A549 (cell line): ENCODE data around the gene BMPER.

ENCODE experiments used
- CEBPB ChIP-seq, 2 experiments: fragments of >200 bp in 1 of 2; sonication (Bioruptor Twin) in 1 of 2; formaldehyde crosslinking in 1 of 2; IDR thresholded peaks; 2 replicates each; pipeline ENCODE4 v1.6.1; 2012 to 2016
- MAFK ChIP-seq: fragments of 450-650 bp; IDR thresholded peaks from 2 replicates; pipeline ENCODE4 v1.6.1; 2014; ENCODE audit not compliant: partially characterized antibody
- POLR2AphosphoS2 ChIP-seq: conservative IDR thresholded peaks from 2 replicates; pipeline ENCODE4 v1.6.1; 2012; ENCODE audit warnings: low read length, improper control_type of control experiment, inconsistent platforms
- RAD21 ChIP-seq, 2 experiments: fragments of >200 bp in 1 of 2; sonication (Bioruptor Twin) in 1 of 2; formaldehyde crosslinking in 1 of 2; IDR thresholded peaks in 1 of 2; conservative IDR thresholded peaks in 1 of 2; 2 replicates in 1 of 2; 3 replicates in 1 of 2; pipeline ENCODE4 v1.6.1; 2012 to 2018; ENCODE audit warnings: inconsistent platforms in 1 of 2
- TF ChIP-seq, protein P1 (sequence below): fragments of >200 bp; sonication (Bioruptor Twin); formaldehyde crosslinking; IDR thresholded peaks from 3 replicates; pipeline ENCODE4 v1.5.1; 2016
- TF ChIP-seq, protein P2 (sequence below): fragments of 200-600 bp; sonication (generic); IDR thresholded peaks from 2 replicates; pipeline ENCODE4 v1.6.1; 2016; ENCODE audit warnings: antibody characterized with exemption, mild to moderate bottlenecking, moderate library complexity

GRCh38 chr7:34108165-34108564 is 202.8 kb downstream of the BMPER start:
- TF ChIP-seq MAFK (no peak), CEBPB (IDR thresholded peaks at IDR 0.05) (no peak), POLR2AphosphoS2 (no peak), RAD21 (conservative IDR thresholded peaks at IDR 0.05 in 1 of 2, IDR thresholded peaks at IDR 0.05 in 1 of 2) (no peak)
- TF ChIP-seq, protein P1, sequence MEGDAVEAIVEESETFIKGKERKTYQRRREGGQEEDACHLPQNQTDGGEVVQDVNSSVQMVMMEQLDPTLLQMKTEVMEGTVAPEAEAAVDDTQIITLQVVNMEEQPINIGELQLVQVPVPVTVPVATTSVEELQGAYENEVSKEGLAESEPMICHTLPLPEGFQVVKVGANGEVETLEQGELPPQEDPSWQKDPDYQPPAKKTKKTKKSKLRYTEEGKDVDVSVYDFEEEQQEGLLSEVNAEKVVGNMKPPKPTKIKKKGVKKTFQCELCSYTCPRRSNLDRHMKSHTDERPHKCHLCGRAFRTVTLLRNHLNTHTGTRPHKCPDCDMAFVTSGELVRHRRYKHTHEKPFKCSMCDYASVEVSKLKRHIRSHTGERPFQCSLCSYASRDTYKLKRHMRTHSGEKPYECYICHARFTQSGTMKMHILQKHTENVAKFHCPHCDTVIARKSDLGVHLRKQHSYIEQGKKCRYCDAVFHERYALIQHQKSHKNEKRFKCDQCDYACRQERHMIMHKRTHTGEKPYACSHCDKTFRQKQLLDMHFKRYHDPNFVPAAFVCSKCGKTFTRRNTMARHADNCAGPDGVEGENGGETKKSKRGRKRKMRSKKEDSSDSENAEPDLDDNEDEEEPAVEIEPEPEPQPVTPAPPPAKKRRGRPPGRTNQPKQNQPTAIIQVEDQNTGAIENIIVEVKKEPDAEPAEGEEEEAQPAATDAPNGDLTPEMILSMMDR: no peak
- TF ChIP-seq, protein P2, sequence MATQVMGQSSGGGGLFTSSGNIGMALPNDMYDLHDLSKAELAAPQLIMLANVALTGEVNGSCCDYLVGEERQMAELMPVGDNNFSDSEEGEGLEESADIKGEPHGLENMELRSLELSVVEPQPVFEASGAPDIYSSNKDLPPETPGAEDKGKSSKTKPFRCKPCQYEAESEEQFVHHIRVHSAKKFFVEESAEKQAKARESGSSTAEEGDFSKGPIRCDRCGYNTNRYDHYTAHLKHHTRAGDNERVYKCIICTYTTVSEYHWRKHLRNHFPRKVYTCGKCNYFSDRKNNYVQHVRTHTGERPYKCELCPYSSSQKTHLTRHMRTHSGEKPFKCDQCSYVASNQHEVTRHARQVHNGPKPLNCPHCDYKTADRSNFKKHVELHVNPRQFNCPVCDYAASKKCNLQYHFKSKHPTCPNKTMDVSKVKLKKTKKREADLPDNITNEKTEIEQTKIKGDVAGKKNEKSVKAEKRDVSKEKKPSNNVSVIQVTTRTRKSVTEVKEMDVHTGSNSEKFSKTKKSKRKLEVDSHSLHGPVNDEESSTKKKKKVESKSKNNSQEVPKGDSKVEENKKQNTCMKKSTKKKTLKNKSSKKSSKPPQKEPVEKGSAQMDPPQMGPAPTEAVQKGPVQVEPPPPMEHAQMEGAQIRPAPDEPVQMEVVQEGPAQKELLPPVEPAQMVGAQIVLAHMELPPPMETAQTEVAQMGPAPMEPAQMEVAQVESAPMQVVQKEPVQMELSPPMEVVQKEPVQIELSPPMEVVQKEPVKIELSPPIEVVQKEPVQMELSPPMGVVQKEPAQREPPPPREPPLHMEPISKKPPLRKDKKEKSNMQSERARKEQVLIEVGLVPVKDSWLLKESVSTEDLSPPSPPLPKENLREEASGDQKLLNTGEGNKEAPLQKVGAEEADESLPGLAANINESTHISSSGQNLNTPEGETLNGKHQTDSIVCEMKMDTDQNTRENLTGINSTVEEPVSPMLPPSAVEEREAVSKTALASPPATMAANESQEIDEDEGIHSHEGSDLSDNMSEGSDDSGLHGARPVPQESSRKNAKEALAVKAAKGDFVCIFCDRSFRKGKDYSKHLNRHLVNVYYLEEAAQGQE: no peak
